HCT116 (cell line): ENCODE data around the gene DND1.

ENCODE experiments used
- ATF3 ChIP-seq: IDR thresholded peaks from 2 replicates; pipeline ENCODE4 v1.6.1; 2012
- CBX3 ChIP-seq: IDR thresholded peaks from 2 replicates; pipeline ENCODE4 v1.6.1; 2012; ENCODE audit warnings: low read depth
- EZH2 ChIP-seq: fragments of 200-600 bp; sonication (generic); IDR thresholded peaks from 2 replicates; pipeline ENCODE4 v1.6.1; 2017; ENCODE audit warnings: antibody characterized with exemption, mixed run types
- EZH2phosphoT487 ChIP-seq: fragments of 200-600 bp; IDR thresholded peaks from 2 replicates; pipeline ENCODE4 v1.6.1; 2018; ENCODE audit warnings: antibody characterized with exemption, borderline replicate concordance
- JUND ChIP-seq: IDR thresholded peaks from 2 replicates; pipeline ENCODE4 v1.6.1; 2012
- MAX ChIP-seq: IDR thresholded peaks from 2 replicates; pipeline ENCODE4 v1.6.1; 2012
- POLR2A ChIP-seq: IDR thresholded peaks from 2 replicates; pipeline ENCODE4 v1.7.0; 2011; ENCODE audit warnings: borderline replicate concordance; ENCODE audit not compliant: insufficient read depth, insufficient read length; ENCODE audit errors: extremely low read depth
- POLR2AphosphoS5 ChIP-seq: IDR thresholded peaks from 2 replicates; pipeline ENCODE4 v1.6.1; 2011; ENCODE audit warnings: mild to moderate bottlenecking, low read depth, low read length, moderate library complexity
- RAD21 ChIP-seq: IDR thresholded peaks from 2 replicates; pipeline ENCODE4 v1.6.1; 2012; ENCODE audit warnings: low read depth, mild to moderate bottlenecking
- SRF ChIP-seq: IDR thresholded peaks from 2 replicates; pipeline ENCODE4 v1.6.1; 2012; ENCODE audit warnings: low read depth
- YY1 ChIP-seq: IDR thresholded peaks from 2 replicates; pipeline ENCODE4 v1.6.1; 2011; ENCODE audit warnings: low read length, low read depth, moderate library complexity, mild to moderate bottlenecking; ENCODE audit not compliant: insufficient replicate concordance; ENCODE audit errors: extremely low read depth
- ZNF274 ChIP-seq: fragments of 200-500 bp; sonication (Bioruptor generic); IDR thresholded peaks from 2 replicates; pipeline ENCODE4 v1.6.1; 2014; ENCODE audit warnings: mild to moderate bottlenecking, low read depth, low read length, inconsistent platforms
- TF ChIP-seq, protein P1 (sequence below), 3 experiments: fragments of 200-600 bp in 1 of 3; sonication (generic) in 1 of 3; IDR thresholded peaks in 2 of 3; conservative IDR thresholded peaks in 1 of 3; 2 replicates each; pipeline ENCODE4 v1.5.1; 2012 to 2017; ENCODE audit warnings: low read depth in 2 of 3, low read length in 2 of 3, antibody characterized with exemption in 1 of 3, borderline replicate concordance in 1 of 3, control low read depth in 1 of 3, mild to moderate bottlenecking in 1 of 3, mixed read lengths in 1 of 3, mixed run types in 1 of 3, moderate library complexity in 1 of 3; ENCODE audit not compliant: insufficient read depth in 1 of 3

DNA sequence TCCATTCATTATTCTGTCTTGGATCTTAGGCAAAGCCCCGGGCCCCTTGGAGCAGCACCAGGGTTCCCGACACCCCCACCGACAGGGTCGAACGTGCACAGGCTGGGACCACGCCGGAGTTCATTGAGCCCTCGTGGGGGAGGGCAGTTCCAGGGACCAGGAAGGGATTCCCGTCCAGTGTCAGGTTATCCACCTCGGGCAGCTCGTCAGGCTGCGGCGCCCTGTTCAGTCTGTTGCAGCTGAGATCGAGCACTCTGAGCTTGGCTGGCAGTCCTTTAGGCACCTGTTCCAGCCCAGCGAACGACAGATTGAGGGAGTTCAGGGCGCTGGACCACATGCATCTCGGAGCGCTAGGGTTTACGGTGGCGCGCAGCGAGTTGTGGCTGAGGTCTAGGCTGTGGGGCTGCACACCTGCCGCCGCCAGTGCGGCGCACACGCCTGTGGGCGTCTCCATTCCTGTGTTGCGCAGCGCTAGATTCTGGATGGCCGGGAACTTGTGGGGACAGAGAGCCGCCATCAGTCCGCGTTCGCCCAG, 41.5 kb downstream of the DND1 start:
- no peak for TF ChIP-seq EZH2phosphoT487
- TF ChIP-seq, protein P1, sequence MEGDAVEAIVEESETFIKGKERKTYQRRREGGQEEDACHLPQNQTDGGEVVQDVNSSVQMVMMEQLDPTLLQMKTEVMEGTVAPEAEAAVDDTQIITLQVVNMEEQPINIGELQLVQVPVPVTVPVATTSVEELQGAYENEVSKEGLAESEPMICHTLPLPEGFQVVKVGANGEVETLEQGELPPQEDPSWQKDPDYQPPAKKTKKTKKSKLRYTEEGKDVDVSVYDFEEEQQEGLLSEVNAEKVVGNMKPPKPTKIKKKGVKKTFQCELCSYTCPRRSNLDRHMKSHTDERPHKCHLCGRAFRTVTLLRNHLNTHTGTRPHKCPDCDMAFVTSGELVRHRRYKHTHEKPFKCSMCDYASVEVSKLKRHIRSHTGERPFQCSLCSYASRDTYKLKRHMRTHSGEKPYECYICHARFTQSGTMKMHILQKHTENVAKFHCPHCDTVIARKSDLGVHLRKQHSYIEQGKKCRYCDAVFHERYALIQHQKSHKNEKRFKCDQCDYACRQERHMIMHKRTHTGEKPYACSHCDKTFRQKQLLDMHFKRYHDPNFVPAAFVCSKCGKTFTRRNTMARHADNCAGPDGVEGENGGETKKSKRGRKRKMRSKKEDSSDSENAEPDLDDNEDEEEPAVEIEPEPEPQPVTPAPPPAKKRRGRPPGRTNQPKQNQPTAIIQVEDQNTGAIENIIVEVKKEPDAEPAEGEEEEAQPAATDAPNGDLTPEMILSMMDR (IDR thresholded peaks at IDR 0.05 in 2 of 3, conservative IDR thresholded peaks at IDR 0.05 in 1 of 3; ENCODE audit: borderline replicate concordance in 1 of 3, insufficient read depth in 1 of 3, low read depth in 2 of 3, low read length in 2 of 3) = no peak
- no peak for TF ChIP-seq ATF3
- TF ChIP-seq JUND = no peak
- no peak for TF ChIP-seq POLR2AphosphoS5
- no peak for TF ChIP-seq YY1
- no peak for TF ChIP-seq POLR2A
- TF ChIP-seq SRF = no peak
- TF ChIP-seq EZH2 = no peak
- TF ChIP-seq CBX3 = no peak
- TF ChIP-seq ZNF274 = no peak
- TF ChIP-seq RAD21 = no peak
- no peak for TF ChIP-seq MAX
